Medulla oblongata (tissue), 1 donor: ENCODE results near the gene ITGBL1.
"Not testable (repeated sequence)": the region's sequence is repeated elsewhere in the genome, so short reads cannot be mapped to it uniquely, and the experiment has no call there.

Source experiments
- DNase-seq: peaks from one replicate; pipeline ENCODE4 v3.0.0-alpha.2; 2015; ENCODE audit errors: extremely low spot score

The ITGBL1 gene

GRCh38 chr13:101512650-101513049, 60.2 kb downstream of the ITGBL1 start:
- DNase-seq = no peak

GRCh38 chr13:101514100-101514499, 61.6 kb downstream of the ITGBL1 start:
- no peak for DNase-seq

- DNase-seq = peak; percentile 75
These were observed 62.3 kb downstream of the ITGBL1 start for GRCh38 chr13:101514695-101515275.

- DNase-seq = no peak
These were observed 63.0 kb downstream of the ITGBL1 start for GRCh38 chr13:101515504-101515903.

- DNase-seq = no peak
These were observed 63.8 kb downstream of the ITGBL1 start for GRCh38 chr13:101516262-101516661.

- DNase-seq = no peak
These were observed 68.2 kb downstream of the ITGBL1 start for GRCh38 chr13:101520672-101521071.

- DNase-seq = no peak
These were observed 68.9 kb downstream of the ITGBL1 start for GRCh38 chr13:101521371-101521770.

- peak; percentile 74 for DNase-seq
These were observed 70.1 kb downstream of the ITGBL1 start for GRCh38 chr13:101522607-101523006.

GRCh38 chr13:101523154-101524131, 71.0 kb downstream of the ITGBL1 start:
- DNase-seq = peak; percentile 33

- DNase-seq = no peak
These were observed 74.7 kb downstream of the ITGBL1 start for GRCh38 chr13:101527130-101527529.

GRCh38 chr13:101529422-101529821, 76.9 kb downstream of the ITGBL1 start:
- no peak for DNase-seq

- DNase-seq = no peak
These were observed 77.8 kb downstream of the ITGBL1 start for GRCh38 chr13:101530293-101530692.

- DNase-seq = no peak
These were observed 82.8 kb downstream of the ITGBL1 start for GRCh38 chr13:101535192-101535746.

- DNase-seq = no peak
These were observed 83.6 kb downstream of the ITGBL1 start for GRCh38 chr13:101536079-101536478.

- not testable (repeated sequence) for DNase-seq
These were observed 92.1 kb downstream of the ITGBL1 start for GRCh38 chr13:101544544-101544943.

GRCh38 chr13:101544979-101545378, 92.5 kb downstream of the ITGBL1 start:
- no peak for DNase-seq

GRCh38 chr13:101545521-101545920, 93.0 kb downstream of the ITGBL1 start:
- DNase-seq = no peak

- DNase-seq = no peak
These were observed 99.8 kb downstream of the ITGBL1 start for GRCh38 chr13:101552286-101552685.

GRCh38 chr13:101552786-101553185, 100.3 kb downstream of the ITGBL1 start:
- no peak for DNase-seq

- DNase-seq = no peak
These were observed 102.1 kb downstream of the ITGBL1 start for GRCh38 chr13:101554420-101555125.

- no peak for DNase-seq
These were observed 103.1 kb downstream of the ITGBL1 start for GRCh38 chr13:101555610-101556009.

GRCh38 chr13:101556676-101557123, 104.2 kb downstream of the ITGBL1 start:
- DNase-seq = no peak
